HG03097 (cell line): ENCODE measurements around the gene PYGL.
"Not testable (repeated sequence)": the region's sequence is repeated elsewhere in the genome, so short reads cannot be mapped to it uniquely, and the experiment has no call there.

Experiments
- ATAC-seq: cut with Tn5 transposase; IDR thresholded peaks from one replicate; pipeline ENCODE4 v1.9.1; 2021; ENCODE audit not compliant: unreplicated experiment, low FRiP score

Gene PYGL

DNA sequence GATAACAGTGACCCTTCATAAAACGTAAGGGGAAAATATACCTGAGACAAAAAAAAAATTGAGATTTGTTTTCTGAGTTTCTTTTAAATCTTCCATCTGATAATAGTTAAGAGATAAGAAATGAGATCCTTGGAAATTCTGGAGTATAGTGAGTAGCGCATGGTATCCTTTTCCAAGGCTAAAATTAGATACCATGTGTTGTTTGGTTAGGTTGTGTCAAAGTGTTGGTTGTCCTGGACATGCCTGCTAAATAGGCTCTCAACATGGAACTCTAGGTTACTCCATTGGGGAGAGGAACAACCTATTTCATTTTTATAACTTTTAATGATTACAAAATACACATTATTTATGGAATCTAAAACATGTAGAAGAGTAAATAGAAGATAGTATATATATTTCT is 14.8 kb downstream of the PYGL start:
- ATAC-seq = no peak

DNA sequence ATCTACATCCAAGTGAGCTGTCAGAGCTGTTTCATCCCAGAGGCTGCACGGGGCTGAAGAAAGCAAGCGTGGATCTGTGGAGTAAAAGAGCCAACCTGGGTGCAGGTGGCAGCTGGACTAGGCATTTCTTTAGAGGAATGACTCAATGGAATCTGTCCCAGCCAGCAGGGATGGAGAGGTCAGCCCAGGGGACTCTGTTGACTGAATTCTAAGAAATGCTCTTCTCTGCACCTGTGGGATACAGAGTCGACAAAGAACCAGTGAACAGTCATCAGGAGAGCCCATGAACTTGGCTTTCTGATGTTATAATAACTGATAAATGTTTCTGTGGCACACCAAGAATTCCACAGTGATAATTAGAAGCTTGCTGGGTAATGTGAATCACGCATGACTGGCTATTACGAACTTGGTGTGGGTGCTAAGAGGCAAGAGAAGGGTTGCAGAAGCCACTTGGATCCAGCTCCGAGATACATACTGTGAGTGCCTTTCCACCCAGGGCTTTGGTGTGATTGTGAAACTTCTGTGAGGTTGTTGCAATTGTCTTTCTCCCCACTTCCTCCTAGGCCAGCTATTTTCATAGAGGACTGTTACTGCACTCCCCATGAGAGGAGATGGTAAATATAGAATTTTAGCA is 16.2 kb downstream of the PYGL start:
- no peak for ATAC-seq

DNA sequence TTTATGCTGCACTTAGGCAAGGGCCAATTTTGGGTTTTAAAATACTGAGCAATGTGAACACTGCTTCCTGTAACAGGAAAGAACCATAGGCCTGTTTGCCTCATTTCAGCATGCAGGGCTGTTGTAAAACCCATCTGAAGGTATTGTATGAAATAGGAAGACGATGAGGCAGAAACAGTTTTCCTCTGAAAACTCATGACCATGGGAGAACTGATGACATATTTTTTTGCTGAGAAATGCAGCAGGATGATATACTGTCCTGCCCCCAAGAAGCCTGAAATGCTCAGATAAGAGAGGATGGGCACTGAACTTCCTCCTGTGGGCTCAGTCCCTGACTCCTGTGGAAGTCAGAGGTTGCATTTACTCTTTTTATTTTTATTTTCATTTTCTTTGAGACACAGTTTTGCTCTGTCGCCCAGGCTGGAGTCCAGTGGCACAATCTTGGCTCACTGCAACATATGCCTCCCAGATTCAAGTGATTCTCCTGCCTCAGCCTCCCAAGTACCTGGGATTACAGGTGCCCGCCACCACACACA is 17.4 kb downstream of the PYGL start:
- ATAC-seq = no peak

DNA sequence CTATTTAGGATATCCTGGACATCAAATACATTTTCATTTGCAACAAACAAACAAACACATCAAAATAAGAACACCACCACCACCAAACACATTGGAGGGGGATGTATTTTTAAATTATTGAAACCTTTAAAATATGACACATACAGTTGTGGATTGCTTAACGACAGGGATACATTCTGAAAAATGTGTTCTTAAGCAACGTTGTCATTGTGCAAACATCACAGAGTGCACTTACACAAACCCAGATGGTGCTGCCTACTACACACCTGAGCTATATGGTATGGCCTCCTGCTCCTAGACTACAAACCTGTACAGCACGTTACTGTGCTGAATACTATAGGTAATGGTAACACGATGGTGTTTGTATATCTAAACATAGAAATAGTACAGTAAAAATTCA is 19.4 kb downstream of the PYGL start:
- no peak for ATAC-seq

DNA sequence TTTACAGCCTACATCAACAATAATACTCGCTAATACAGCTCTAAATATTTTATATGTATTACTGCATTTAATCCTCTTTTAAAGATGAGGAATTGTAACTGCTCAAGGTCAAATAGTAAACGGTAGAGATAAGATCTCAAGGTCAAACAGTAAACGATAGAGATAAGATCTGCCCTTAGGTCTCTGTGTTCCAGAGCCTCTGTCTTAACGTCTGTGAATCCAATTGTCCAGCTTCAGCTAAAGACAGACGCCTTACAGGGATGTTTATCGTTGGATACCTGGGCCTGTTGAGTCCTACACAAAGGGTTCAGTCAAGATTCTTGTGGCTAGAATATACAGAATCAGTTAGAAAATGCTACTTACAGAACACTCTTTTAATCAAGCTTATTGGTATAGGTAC is 20.0 kb downstream of the PYGL start:
- no peak for ATAC-seq

DNA sequence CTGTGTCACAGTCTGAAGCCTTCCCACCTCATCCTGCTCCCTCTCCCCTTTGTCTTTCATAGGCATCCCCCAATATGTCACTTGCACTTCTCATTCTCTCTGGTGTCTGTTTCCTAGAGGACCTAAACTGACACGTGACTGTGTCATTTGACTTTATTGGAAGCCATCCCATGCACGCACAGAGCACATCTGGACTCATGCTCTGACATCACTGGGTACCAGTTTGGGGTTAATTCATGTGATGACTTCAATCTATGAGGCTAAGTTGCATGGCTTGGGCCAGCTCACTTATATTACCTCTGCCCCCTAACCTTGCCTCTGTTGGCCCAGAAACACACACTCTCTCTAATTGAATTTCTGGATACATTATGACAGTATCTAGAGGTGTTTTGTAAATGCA is 21.5 kb downstream of the PYGL start:
- ATAC-seq = no peak

DNA sequence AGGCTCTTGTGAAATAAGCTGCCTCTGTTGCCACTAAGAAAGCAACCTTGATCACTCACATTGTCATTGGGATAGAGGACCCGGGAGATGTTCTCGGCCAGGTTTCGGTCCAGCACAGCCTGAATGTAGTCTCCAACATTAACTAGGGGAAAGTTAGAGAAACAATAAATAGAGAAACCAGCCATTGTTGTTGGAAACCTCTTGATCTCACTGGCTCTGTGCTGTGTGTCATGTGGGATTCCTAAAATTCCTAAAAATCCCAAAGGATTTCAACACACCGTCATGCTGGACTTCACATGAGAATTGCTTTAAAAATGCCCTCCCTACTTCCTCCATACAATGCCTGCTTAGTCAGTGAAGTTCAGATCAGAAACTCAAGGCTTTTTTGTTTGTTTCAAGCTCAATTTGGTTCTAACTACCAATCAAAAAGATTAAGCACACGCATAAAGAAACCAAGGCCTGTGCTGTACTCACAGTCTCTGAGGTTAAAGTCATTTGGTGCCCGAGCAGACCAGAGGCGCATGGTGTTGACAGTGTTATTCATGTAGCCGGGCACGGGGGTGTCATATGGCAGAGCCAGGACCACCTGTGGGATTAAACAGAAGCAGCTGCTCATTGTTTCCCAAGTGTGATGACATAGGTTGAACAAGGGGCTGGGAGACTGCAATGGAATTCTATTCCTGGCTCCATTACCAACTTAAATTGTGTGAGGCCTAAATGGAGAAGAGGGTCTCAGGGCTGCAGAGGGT is 23.6 kb downstream of the PYGL start:
- no peak for ATAC-seq

DNA sequence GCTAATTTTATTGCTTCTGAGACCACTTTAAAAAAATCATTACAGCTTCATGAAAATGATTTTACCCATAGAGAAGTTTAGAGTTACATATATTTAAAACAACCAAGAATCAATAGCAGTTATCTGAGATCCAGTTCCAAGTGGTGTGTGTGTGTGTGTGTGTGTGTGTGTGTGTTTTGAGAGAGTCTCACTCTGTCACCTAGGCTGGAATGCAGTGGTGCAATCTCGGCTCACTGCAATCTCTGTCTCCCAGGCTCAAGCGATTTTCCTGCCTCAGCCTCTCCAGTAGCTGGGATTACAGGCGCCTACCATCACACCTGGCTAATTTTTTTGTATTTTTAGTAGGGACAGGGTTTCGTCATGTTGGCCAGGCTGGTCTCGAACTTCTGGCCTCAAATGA is 24.8 kb downstream of the PYGL start:
- ATAC-seq = not testable (repeated sequence)

DNA sequence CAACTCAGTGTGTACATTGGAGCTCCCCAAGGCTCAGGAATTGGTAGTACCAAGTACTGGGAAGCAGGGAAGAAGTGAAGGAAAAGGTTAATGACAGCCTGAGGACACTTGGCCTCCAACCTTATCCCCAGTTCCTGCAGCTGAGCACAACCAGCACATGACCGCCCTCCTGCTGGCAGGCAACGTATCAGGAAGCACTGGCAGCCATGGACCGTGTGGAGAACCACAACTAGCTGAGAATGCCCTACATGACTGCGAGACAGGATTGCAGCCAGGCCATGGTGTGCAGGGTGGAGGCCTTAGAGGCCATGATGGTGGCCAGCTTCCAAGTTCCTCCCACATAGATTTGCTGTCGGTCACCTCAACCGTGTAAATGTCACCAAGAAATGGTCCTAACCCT is 26.8 kb downstream of the PYGL start:
- no peak for ATAC-seq

DNA sequence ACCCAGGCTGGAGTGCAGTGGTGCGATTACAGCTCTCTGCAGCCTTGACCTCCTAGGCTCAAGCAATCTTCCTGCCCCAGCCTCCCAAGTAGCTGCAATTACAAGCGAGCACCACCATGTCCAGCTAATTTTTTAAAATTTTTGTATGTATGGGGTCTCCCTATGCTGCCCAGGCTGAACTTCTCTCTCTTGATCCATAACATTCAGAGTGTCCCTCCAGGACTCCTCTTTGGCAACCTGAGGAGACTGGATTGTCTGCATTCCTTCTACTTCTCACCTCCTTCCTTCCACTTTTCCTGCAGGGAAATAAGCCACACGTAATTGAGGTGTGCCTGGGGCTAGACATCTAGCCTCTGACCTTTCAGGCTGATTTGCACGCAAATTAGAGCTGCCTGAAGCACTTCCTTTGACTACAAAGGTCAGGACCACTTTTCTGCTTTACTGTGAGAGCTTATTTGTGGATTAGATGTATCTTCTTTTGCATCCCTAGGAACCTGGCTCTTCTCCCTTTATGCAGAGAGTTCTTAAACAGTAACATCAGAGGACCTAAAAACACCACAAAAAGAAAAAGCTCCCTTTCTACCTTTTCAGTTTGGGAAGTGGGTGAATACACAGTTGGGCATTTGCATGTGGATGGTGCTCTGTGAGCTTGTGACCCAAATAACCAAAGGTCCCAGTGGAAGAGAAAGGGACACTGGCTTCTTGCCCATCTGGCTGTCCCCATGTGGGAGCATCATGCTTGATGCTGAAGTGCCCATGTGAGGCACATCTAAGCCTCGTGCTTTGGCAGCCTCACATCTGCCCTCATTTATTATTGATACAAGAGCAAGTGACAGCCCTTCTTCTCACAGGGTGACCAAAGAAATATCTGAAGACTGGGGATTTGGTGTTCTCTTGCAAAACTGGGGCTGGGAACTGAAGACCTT is 33.5 kb downstream of the PYGL start:
- no peak for ATAC-seq

DNA sequence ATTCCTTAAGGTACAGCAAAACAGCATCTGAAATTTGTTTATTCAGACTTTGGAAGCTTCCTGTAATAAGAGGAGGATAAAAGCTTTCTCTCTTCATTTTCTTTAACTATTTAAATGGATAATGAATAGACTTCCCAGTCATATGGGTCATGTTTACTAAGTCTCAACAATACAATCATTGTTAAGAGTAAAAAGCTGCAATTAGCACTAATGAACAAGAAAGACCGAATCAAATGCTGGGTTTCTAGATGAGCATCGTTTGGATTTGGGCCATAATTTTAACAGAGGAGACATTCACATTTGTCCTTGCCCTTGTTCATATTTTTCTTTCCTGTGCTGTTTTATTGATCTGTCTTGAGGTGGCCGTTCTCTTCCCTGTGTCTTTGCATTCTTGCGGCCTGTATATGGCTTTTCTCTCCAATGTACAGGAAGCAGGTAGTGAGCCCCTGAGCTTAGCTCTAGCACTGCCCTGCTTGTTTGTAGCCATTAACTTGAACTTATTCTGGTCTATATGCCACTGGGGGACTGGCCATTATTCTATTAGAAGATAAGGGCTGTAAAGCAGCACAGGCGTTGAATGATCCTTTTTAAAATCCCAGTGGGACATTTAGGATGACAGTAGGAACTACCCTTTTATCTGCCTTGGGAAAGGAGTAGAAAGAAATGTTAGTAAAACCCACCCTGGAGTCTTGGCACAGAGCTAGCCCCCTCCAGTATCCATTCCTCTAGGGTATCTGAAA is 37.8 kb downstream of the PYGL start:
- ATAC-seq = no peak

DNA sequence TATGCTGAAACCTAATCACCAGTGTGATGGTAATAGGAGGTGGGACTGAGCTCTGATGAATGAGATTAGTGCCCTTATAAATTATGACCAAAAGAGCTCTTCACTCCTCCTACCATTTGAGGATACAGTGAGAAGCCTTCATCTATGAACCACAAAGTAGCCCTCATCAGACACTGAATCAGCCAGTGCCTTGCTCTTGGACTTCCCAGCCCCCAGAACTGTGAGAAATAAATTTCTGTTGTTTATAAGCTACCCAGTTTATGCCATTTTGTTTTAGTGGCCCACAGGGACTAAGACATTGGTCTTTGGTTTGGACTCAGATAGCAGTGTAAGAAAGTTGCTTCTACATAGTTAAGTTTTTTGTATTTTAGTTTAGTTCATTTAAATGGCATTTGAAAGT is 39.6 kb downstream of the PYGL start:
- ATAC-seq = no peak

DNA sequence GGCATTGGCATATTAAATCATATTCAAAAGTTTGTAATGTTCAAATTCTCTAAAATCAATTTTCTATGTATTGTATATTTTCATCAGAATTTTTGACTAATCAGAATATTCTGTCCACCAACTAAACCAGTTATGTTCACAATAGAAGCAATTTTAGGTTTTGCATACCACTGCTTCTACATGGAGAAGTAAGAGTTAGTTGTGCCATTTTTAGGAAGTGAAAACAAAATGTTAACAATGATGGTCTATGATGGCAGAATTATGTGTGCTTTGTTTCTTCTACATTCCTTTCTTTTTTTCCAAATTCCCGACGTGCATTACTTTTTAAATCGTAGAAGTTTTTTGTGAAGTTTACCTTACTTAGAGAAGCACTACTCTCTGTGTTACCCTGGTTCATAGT is 42.9 kb downstream of the PYGL start:
- ATAC-seq = no peak

DNA sequence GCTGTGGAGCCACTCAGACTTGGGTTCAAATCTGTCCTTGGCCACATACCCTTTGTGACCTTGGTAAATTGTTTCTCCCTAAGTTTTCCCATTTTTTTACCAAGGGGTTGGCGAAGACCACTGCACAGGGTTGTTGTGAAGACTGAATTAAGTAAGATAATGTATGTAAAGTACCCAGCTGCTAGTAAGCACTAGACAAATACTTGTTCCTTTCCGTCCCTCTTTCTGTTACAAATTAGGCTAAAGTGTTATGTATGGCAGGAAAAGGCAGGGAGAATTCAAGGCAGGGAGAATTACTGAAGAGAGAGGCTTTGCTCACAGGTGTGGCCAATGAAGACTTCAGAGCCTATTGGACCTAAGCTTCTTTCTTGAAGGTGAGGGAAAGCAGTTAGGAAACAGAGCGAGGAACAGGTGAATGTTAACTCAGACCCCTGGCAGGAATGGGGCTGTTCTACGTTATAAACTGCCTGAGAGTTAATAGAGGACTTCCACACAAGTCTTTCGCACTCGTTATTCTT is 46.6 kb downstream of the PYGL start:
- ATAC-seq = no peak

DNA sequence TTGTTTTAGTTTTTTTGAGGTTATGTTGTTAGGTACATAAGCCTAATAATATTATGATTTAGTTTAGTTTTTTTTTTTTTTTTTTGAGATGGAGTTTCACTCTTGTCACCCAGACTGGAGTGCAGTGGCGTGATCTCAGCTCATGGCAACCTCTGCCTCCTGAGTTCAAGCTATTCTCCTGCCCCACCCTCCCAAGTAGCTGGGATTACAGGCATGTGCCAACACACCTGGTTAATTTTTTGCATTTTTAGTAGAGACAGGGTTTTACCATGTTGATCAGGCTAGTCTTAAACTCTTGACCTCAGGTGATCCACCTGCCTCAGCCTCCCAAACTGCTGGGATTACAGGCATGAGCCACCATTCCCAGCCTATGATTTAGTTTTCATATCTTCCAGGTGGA is 47.3 kb downstream of the PYGL start:
- ATAC-seq = not testable (repeated sequence)

DNA sequence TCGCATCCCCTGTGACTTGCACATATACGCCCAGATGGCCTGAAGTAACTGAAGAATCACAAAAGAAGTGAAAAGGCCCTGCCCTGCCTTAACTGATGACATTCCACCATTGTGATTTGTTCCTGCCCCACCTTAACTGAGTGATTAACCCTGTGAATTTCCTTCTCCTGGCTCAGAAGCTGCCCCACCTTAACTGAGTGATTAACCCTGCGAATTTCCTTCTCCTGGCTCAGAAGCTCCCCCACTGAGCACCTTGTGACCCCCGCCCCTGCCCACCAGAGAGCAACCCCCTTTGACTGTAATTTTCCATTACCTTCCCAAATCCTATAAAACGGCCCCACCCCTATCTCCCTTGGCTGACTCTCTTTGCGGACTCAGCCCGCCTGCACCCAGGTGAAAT is 47.9 kb downstream of the PYGL start:
- ATAC-seq = not testable (repeated sequence)

DNA sequence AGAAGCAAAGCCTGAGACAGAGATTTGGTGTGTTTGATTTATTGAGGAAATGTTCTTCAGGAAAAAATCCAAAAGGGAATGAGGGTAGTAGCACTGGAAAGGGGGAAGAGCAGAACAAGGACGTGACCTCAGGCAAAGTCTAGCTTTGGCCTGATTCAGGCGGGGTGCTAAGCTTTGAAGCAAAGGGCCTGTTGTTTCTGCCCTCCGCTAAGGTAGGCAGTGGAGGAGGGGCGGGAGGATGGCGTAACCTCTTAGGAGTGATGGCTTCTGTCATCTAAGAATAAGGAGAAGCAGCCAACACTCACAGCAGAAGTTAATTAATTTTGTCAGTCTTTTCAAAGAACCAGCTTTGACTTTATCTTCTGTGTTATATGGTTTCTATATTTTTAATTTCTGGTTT is 52.0 kb downstream of the PYGL start:
- no peak for ATAC-seq

DNA sequence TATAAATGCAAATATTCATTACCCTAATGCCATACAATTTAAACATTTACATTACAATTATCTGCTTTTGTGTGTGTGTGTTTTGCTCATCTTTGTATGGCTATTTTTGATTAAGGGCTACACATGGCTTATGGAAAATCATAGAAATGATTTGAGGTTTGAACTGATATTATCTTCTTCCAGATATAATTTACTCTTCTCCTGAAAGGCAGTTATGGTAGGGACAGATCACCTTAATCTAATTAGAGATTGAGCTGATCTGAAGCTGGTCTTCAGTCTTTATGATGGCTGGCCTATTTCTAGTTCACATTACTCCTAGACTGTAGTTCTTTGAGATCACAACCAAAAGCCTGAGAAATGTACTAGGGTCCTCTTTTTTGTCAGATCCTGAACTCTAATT is 56.8 kb downstream of the PYGL start:
- no peak for ATAC-seq

DNA sequence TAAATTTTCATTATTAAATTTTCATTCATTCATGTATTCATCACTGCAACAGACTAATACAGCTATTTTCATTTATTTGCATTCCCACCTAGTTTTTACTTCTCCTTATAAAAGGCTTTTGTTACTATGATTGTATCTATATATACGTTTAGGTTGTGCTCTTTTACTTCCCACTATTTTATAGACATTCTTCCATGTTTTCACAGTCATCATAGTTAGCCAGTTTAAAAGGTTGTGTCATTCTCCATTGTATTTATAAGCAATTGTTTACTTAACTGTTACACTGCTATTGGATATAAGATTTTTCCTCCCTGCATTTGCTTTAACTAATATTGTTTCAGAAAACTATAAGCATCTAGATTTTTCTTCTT is 60.5 kb downstream of the PYGL start:
- ATAC-seq = no peak
